Measurements from ENCODE around the gene TANGO6. TPM values are rescaled to one million over a fixed set of nuclear protein-coding genes. Genes with fewer than 3 reads are reported as not detected.

Gene TANGO6
- total RNA-seq, 1 donor from 2014 or later: 37.8 TPM

GRCh38 chr16:68869492-68870088 is 26.3 kb downstream of the TANGO6 start:
- no peak for DNase-seq

- peak; percentile 12 for DNase-seq
Measured at GRCh38 chr16:68873635-68874471, 30.5 kb downstream of the TANGO6 start.

GRCh38 chr16:68875871-68876270 is 32.5 kb downstream of the TANGO6 start:
- no peak for DNase-seq

GRCh38 chr16:68883685-68884084 is 40.4 kb downstream of the TANGO6 start:
- DNase-seq: no peak

- DNase-seq: peak; percentile 10
Measured at GRCh38 chr16:68884401-68884800, 41.1 kb downstream of the TANGO6 start.

- peak; percentile 62 for DNase-seq
Measured at GRCh38 chr16:68884861-68885720, 41.8 kb downstream of the TANGO6 start.

GRCh38 chr16:68887107-68887506 is 43.8 kb downstream of the TANGO6 start:
- no peak for DNase-seq

- no peak for DNase-seq
Measured at GRCh38 chr16:68889508-68890150, 46.3 kb downstream of the TANGO6 start.

- DNase-seq: no peak
Measured at GRCh38 chr16:68892214-68892613, 48.9 kb downstream of the TANGO6 start.

GRCh38 chr16:68892898-68893297 is 49.6 kb downstream of the TANGO6 start:
- DNase-seq: no peak

GRCh38 chr16:68893710-68894705 is 50.7 kb downstream of the TANGO6 start:
- DNase-seq: peak; percentile 62

GRCh38 chr16:68894714-68895113 is 51.4 kb downstream of the TANGO6 start:
- DNase-seq: no peak

- peak; percentile 54 for DNase-seq
Measured at GRCh38 chr16:68898026-68898425, 54.7 kb downstream of the TANGO6 start.

GRCh38 chr16:68900009-68900408 is 56.7 kb downstream of the TANGO6 start:
- DNase-seq: no peak

- DNase-seq: peak; percentile 84
Measured at GRCh38 chr16:68902003-68902968, 59.0 kb downstream of the TANGO6 start.

- no peak for DNase-seq
Measured at GRCh38 chr16:68902969-68903345, 59.6 kb downstream of the TANGO6 start.

- DNase-seq: no peak
Measured at GRCh38 chr16:68907297-68907696, 64.0 kb downstream of the TANGO6 start.

- DNase-seq: no peak
Measured at GRCh38 chr16:68907781-68908181, 64.5 kb downstream of the TANGO6 start.

GRCh38 chr16:68909099-68909733 is 65.9 kb downstream of the TANGO6 start:
- DNase-seq: no peak

- DNase-seq: no peak
Measured at GRCh38 chr16:68910051-68910450, 66.7 kb downstream of the TANGO6 start.
